NK-92 treated with Interleukin-12 subunit alpha and Interleukin-12 subunit beta, amount 100 ng/mL, for 24 hours (cell line): ENCODE results near the gene FAM167B.

Source experiments
- DNase-seq: peaks from one replicate; lab custom pipeline; 2025; lab: John Stamatoyannopoulos, UW

FAM167B gene

GRCh38 chr1:32246888-32247273 lies at the start of gene FAM167B:
Gene FAM167B, plus strand, starts transcription at chr1:32247222. Its CDS starts 200 bp downstream, at chr1:32247422.
- no peak for DNase-seq

- no peak for DNase-seq
Measured at GRCh38 chr1:32197837-32198236, 49.2 kb upstream of the FAM167B start.

- no peak for DNase-seq
Measured at GRCh38 chr1:32198237-32199042, 48.6 kb upstream of the FAM167B start.

- no peak for DNase-seq
Measured at GRCh38 chr1:32199043-32199716, 47.8 kb upstream of the FAM167B start.

- DNase-seq: no peak
Measured at GRCh38 chr1:32199717-32200072, 47.3 kb upstream of the FAM167B start.

GRCh38 chr1:32200226-32201010 lies 46.6 kb upstream of the FAM167B start, which contains the start of gene CCDC28B:
Gene CCDC28B, plus strand, starts transcription at chr1:32200595. Its CDS starts 1,341 bp downstream, at chr1:32201936.
- DNase-seq: peak; percentile 43

GRCh38 chr1:32201011-32201855 lies 45.8 kb upstream of the FAM167B start:
- peak; percentile 67 for DNase-seq

GRCh38 chr1:32204943-32205361 lies 42.1 kb upstream of the FAM167B start:
- DNase-seq: no peak

- peak; percentile 70 for DNase-seq
Measured at GRCh38 chr1:32205401-32206370, 41.3 kb upstream of the FAM167B start, which contains the start of gene IQCC. Gene IQCC, plus strand, starts transcription at chr1:32205671. Its CDS starts 11 bp downstream, at chr1:32205682.

GRCh38 chr1:32208469-32208868 lies 38.6 kb upstream of the FAM167B start:
- DNase-seq: no peak

GRCh38 chr1:32208891-32209328 lies 38.1 kb upstream of the FAM167B start, which contains the start of gene DCDC2B:
Gene DCDC2B, plus strand, starts transcription at chr1:32209089. Its CDS starts 5 bp downstream, at chr1:32209094.
- DNase-seq: no peak

GRCh38 chr1:32215629-32216480 lies 31.2 kb upstream of the FAM167B start:
- peak; percentile 24 for DNase-seq

- no peak for DNase-seq
Measured at GRCh38 chr1:32216566-32216965, 30.5 kb upstream of the FAM167B start.

GRCh38 chr1:32219022-32219421 lies 28.0 kb upstream of the FAM167B start:
- no peak for DNase-seq

- DNase-seq: no peak
Measured at GRCh38 chr1:32220746-32221580, 26.1 kb upstream of the FAM167B start.

- DNase-seq: no peak
Measured at GRCh38 chr1:32221581-32221979, 25.4 kb upstream of the FAM167B start.

- peak; percentile 81 for DNase-seq
Measured at GRCh38 chr1:32221980-32222755, 24.9 kb upstream of the FAM167B start, which contains the start of the genes EIF3I and TMEM234. Gene EIF3I, plus strand, starts transcription at chr1:32222407. Its CDS starts 35 bp downstream, at chr1:32222442. Gene TMEM234, minus strand, starts transcription at chr1:32222353. Its CDS starts 31 bp downstream, at chr1:32222322.
